ENCODE measurements around the gene EXOC4.

Gene EXOC4

DNA sequence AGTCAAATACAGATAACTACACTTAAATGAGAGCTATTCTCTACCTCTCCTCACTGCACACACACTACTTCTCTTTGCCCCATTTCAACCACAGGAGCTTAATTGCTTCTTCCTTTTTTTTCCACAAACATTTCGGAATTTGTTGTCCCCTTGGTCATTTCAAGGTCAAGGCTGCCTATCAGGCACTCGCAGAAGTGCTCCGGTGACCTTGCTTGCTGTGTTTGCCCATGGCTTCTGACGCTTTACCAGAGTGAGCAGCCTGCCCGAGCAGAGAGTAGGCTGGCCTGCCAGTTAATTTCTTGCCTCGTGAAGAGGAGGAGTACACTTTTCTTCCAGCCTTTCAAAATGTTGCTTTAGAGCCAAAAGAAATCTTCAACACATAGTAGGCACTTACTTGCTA, 577.2 kb downstream of the EXOC4 start:
- DNase-seq (ENCODE audit: low spot score) = no peak

DNA sequence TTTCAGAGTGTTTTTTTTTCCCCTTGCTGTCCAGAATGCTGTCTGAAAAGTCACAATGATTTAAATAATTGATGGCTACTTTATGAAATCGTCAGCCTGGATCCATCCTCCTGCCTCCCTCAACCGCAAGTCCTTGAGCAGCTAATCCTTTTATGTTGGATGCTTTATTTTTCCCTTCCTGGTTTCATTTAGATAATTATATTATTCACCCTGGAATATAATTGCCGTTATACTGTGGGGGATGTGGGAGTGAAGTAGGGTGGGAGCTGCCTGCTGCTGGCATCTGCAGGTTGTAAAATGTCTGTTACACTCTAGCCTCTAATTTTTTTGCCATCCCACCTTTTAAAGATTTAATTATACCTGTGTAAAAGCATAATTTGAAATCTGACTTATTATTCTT, 583.8 kb downstream of the EXOC4 start:
- no peak for DNase-seq (ENCODE audit: low spot score)

DNA sequence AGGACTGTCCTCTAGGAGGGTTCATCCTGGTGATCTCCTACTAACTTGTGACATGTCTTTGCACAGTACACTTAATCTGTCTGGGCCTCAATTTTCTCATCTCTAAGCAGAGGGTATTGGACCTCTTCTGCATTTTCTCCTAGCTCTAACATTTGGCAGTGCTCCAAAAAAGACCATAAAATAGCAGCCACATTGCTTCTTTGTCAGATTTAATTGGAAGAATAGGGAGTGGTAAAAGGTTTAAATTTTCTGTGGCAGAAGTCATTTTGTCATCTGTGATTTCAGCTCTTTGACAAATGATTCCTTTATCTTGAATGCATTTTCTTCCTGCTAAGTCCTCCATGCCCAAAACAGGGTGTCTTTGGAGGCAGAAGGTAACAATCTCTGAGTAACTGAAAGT, 584.3 kb downstream of the EXOC4 start:
- no peak for DNase-seq (ENCODE audit: low spot score)

DNA sequence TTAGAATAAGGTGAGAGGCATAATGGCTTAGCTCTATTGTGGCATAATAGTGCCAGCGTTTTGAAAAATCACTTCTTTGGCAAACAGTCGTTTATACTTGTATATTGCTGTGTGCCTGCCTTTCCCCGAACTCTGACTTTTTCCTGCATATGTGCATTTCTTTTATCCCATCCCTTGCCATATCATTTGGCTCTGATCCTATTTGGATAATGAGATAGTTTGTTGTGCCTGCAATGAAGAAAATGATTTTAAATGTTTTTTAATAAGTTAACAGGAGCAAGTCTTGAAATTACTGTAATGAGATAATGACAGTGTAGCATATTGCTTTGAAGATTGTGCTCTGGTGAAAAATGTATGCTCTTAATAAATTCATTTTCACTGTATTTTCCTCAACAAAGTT, 586.2 kb downstream of the EXOC4 start:
- DNase-seq (ENCODE audit: low spot score) = no peak

DNA sequence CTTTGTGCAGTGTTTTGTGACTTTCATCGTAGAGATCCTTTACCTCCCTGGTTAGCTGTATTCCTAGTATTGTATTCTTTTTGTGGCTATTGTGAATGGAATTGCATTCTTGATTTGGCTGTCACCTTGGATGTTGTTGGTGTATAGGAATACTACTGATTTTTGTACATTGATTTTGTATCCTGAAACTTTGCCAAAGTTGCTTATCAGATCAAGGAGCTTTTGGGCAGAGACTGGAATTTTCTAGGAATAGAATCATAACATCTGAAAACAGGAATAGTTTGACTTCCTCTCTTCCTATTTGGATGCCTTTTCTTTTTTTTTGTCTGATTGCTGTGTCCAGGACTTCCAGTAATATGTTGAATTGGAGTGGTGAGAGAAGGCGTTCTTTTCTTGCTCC, 590.5 kb downstream of the EXOC4 start:
- DNase-seq (ENCODE audit: low spot score) = no peak

DNA sequence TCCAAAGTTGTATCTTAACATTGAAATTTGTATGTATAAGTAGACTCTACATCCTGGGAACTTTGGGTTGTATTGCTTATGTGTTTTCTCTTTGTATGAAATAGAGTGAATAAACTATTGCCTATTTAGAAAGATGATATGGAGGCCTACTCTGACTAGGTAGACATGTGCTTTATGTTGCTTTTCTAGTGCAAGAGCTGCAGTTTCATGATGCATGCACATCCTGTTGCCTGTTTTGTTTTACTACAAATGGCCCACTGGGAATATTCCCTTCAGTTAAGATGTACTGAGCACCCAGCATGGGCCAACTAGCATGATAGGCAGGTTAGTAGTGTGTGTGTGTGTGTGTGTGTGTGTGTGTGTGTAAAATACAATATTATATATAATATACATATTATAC, 592.1 kb downstream of the EXOC4 start:
- DNase-seq (ENCODE audit: low spot score) = no peak

DNA sequence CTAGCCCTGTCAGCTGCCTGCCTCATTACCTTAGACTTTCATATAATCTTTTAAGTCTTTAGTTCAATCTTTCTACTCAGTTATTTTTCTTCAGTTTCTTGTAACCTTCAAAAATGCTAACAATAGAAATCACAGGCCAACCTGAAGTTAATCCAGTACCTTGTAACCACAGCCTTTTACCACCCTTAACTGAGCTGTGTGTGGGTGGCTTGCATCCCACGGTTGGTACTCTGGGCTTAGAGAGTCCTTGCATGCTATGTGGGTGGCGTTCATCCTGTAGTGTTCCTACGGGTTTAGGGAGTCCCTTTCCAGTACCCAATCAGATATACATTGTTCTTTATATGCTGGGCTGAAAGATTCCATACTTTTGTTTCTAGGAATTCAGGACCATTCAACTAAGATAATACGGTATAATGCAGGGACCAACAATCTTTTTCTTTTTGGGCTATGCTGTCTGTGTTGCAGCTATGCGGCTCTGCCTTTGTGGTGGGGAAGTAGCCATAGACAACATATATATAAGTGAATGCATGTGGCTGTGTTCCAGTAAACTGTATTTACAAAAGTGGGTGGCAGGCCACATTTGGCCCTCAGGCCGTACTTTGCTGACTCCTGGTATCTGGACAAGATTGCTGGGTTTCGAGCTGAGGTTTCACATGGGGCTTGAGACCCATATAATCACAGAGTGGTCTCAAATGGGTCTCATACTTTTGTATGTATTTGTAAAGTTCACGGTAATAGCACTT, 593.5 kb downstream of the EXOC4 start:
- DNase-seq (ENCODE audit: low spot score) = no peak

DNA sequence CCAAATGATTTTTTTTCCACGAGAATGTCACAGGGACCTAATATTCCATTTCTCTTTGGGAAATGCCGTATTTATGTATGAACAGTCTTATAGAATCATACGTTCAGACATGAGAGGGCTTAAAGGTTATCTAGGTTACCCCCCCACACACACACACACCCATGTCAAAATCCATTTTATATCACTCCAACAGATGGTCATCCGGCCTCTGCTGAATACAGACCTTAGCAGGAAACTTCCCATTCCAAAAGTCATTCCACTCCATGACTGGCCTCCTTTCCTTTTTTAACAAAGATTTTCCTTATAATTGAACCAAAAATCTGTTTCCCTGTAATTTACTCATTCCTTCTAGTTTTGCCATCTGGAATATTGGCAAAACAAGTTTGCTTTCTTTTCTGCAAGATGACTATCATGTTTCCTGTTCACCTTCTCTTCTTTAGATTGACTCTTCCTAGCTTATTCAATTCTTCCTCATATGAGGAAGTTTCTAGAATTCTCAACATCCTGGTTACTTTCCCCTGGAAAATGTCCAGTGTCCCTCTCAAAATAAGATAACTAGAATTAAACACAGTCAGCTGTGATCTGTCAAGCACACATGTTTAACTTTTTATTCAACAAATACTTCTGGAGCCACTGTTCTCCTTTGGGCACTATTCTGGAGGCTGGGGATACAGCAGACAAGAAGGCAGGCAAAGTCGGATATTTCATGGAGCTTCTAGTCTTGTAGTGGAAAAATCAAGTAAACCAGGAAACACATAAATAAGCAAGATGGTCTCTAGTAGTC, 597.8 kb downstream of the EXOC4 start:
- DNase-seq (ENCODE audit: low spot score) = no peak

DNA sequence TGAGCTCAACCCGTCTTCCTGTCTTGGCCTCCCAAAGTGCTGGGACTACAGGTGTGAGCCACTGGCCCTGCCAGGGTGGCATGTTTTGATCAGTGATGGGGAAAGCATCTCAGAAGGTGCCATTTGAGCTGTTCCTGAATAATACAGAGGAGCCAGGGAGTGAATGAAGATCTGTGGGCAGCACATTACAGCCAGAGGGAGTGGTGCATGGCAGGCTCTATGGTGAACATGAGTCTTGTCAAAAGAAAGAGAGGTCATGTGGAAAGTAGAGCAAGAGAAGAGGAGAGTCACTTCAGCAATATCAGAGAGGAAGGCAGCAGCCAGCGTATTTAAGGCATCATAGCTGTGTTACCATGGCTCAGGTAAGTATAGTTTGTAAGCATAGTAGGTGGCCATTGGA, 598.5 kb downstream of the EXOC4 start:
- DNase-seq (ENCODE audit: low spot score) = no peak

DNA sequence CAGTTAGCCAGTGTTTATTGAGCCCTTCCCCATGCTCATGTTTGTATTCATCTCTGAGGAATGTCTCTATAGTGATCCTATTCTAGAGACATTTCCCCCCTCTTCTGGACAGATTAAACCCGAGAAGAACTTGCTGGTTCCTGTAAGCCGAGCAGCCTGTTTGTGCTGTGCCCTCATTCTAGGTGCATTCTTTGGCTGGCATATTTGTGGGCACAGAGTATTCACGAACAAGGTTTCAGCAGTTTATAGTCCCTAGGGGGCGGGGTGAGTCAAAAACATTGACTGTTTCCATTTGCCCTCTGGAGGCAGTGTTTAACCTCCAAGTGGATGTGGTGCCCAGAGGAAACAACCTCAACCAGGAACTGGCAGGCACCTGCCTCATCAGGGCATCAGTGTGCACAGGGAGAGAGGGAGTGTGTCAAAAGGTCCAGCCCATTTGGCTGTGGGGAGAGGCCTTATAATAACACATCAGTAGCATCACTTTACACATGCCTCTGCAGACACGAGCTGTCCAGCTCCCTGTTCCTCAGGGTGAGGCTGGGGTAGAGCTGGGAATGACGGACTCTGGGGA, 600.9 kb downstream of the EXOC4 start:
- DNase-seq (ENCODE audit: low spot score) = peak; percentile 80

DNA sequence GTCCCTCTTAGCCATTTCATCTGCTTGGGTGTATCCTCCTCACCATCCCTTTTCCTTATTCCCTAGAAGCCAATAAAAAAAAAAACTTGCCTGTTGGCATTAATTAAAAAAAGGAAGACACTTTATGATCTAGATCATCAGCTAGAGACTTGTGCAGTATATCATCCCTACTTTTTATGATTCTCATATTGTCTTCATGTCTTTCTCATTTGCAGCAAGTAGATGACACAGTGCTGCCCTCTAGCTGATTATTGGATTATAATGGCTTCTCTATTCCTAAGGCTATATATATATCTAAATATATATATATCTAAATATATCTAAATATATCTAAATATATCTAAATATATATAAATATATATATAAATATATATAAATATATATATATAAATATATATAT, 601.9 kb downstream of the EXOC4 start:
- DNase-seq (ENCODE audit: low spot score) = peak; percentile 73

DNA sequence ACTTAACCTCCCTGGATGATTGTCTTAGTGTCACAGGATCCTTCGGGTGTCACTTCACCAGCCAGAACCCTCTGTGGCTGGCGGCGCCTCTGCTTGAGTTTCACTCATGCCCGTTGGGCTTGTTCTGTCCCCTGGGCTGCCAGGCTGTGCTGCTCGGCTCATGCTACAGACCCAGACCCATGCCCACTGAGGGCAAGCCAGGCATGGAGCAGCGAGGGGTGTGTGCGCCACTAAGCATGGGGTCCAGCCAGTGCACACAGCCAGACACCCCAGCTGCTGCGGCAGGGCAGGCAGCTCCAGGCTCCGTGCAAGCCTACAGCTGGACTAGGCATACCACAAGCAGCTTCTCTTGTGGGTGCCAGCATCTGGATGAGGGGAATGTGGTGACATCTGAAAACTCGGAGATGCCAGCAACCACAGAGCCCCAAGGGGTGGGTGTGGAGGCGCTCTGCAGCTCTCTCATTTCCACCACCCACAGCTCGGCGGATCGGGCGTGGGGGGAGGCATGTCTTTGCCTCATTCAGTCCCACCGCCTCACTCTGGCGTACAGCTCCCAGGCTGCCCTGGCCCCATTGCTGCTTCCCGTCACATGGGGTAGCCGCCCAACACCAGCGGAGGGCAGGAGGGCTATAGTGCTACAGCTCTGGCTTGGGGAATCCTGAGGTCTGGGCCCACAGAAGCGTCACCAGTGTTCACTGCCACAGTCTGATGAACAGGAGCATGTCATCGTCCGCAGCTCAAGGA, 604.7 kb downstream of the EXOC4 start:
- DNase-seq (ENCODE audit: low spot score) = no peak

DNA sequence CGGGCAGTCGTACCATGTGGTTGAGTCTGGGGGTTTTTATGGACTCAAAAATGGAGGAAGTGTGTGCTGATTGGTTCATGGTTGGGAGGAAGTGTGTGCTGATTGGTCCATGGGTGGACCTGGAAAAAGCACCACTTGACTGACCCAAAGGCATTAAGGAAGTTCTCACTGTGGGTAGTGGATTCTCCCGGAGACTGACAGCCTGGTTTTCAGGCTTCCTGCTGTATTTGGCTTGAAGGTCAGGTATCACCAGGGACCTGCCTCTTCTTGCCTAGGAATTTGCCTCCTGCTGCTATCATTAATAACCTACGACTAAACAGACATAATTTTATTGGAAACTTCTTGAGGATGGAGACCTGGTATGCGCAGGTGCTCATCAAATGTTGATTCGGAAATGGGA, 605.4 kb downstream of the EXOC4 start:
- no peak for DNase-seq (ENCODE audit: low spot score)

DNA sequence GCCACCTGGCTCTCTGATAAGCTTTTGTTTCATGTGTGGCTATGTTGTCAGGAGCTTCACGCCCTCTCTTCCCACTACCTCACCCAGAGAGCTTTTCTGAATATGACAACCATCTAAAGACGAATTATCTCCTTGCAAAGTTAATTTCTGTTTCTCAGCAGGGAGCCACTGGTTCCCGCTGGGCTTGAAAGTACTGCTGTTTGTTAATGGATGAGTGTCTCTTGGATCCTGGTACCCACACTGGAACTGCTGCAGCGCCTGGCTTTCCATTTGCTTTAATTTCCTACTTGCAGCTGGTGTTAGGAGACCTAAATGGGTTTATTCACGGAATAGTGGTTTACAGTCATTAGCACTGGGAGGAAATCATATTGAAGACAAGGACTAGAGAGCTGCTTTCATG, 606.4 kb downstream of the EXOC4 start:
- no peak for DNase-seq (ENCODE audit: low spot score)

DNA sequence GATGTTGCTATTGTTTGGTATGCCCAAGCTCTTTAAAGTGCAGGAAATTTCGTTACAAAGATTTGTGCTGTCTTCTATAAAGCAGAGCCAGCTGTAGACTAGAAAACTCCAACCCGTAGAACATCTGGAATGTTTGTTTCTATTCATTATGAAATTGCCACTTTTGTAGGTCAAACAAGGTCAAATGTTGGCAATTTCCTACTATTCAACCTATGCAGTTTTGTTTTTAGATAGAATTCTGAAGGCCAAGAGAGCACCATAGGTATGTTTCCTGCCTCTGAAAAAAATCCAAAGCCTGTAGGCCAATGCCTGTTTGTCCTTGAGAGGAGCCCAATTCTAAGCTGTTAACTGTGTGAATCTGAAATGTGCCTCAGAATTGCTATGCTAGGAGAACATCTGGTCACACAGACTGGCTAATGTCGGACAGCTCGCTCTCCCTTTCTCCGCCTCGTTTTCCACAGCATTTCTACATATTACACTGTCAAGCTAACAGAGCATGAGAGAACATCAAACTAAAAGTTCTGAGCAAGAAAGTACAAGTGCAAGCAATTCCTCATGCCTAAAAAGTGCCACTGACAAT, 607.1 kb downstream of the EXOC4 start:
- no peak for DNase-seq (ENCODE audit: low spot score)

DNA sequence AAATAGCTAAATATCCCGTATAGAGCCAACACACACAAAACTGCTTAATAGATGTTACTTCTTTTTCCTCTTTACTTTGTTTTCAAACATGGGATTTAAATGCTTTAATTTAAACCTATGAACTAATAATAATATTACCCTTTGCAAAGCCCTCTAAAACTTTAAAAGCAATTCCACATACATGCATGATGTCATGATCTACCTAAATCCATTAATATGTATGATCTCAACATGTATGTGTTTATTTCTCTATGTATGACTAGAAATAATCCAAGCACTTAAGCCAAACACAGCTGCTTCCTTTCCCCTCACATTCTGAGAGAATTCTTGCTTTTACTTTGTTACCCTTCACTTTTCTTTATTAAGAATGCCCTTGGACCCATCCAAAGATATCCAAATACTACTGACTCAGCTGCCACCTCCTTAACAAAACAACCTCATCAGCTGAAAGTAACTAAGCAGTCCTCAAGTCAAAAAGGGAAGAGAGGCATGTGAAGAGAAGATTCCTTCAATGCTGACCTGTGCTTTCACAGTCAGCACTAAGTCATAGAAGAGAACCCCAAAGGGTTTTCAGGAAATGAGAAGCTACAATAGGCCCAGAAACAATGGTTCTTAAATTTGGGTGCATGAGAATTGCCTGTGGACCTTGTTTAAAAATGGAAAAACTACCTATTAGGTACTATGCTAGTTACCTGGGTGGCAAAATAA, 607.9 kb downstream of the EXOC4 start:
- DNase-seq (ENCODE audit: low spot score) = no peak

DNA sequence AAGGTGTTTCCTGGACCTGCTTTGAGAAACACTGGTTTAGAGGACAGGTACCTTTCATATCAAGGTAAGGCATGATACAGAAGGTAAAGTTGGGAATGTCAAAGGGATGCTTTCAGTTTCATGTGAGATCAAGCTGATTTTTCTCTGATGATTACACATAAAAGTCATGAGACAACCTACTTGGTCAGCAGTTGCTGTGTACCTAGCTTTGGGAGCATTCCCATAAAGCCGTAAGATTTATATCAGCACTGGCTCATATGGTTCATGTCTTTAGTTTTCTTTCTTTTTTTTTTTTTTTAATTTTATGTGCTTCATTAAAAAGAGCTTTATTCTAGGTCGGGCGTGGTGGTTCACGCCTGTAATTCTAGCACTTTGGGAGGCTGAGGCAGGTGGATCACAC, 609.0 kb downstream of the EXOC4 start:
- no peak for DNase-seq (ENCODE audit: low spot score)

DNA sequence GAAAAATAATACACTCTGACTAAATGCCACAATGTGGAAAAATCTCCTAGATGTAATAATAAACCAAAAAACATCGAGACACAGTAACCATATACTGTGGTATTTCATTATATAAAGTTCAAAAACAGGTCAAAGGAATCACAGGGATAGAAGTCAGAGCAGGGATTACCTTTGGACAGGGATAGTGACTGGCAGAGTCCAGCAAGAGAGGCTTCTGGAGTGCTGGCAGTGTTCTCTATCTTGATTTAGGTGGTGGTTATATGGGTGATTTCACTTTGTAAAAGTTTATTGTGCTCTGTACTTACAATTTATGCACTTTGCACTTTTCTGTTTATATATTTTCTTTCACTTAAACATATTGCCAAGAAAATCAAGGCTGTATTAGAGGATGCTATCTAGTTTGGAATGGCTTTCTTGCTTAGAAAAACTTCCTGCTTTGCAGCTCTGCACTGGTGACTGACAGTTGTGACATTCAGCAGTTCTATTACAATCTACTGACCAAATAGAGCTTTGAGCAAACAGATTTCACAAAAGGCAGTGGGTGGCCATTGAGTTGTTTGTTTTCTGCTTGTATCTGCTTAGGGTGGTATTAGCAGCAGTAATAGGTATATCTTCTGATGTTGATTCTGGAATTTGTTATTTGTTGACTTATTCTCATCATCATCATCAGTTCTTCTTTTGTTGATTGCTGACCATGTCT, 610.6 kb downstream of the EXOC4 start:
- no peak for DNase-seq (ENCODE audit: low spot score)

DNA sequence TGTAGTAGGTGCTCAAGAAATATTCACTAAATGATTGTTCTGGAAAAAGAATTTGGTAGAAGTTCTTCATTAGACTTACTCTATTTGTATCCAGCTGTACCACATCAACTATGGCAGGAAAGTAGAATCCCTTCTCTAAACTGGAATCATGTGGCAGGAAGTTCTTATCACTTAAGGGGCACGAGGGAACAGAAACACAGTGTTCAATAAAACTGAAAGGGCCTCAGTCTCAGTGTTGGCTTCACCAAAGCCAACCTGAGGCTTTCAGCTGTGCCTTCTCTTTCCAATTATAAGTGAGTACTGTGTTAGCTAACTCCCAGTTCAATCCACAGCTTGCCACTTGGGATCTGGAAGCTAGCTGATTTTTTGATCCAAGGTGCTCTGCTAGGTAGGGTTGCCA, 616.7 kb downstream of the EXOC4 start:
- DNase-seq (ENCODE audit: low spot score) = no peak

DNA sequence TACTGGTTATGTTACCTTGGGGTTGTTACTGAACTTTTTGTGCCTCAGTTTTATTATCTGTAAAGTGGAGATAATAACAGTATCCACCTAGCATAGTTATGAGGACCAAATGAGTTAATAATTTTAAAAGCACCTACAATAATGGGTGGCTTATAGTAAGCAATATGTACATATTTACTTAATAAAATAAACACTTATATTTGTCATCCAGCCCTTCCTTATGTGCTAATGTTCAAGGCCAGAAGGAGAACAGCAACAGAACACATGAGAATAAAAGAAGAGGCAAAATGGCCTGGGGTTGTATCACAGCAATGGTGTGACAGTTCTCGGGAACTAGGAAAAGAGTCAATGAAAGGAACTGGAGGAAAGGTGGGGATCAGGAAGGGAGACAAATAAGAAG, 618.9 kb downstream of the EXOC4 start:
- DNase-seq (ENCODE audit: low spot score) = no peak

DNA sequence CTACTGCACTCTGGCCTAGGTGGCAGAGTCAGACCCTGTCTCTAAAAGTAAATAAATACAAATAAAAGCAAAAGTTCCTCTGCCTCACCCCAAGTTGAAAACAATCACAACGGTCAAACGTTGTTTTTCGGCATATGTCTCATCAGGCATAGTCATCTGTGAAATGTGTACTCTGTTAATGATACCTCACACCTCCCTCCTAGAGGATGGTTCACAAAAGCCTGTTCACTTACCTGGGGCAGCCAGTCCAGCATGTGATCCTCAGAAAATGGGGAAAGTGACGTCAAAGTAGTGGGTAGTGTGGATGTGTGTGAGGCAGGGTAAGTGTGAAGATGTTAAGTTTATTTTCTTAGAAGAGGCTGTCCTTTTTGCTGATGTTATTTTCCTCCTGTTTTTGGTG, 620.3 kb downstream of the EXOC4 start:
- no peak for DNase-seq (ENCODE audit: low spot score)

All from RKO (cell line).